ENCODE results near the gene HES3. TPM values are rescaled to one million over a fixed set of nuclear protein-coding genes. Genes with fewer than 3 reads are reported as not detected.
A peak's percentile ranks its signal among the peaks of the same experiment; 100 is the strongest.

The HES3 gene
- total RNA-seq, 1 donor from 2014 or later, result not detected

DNA sequence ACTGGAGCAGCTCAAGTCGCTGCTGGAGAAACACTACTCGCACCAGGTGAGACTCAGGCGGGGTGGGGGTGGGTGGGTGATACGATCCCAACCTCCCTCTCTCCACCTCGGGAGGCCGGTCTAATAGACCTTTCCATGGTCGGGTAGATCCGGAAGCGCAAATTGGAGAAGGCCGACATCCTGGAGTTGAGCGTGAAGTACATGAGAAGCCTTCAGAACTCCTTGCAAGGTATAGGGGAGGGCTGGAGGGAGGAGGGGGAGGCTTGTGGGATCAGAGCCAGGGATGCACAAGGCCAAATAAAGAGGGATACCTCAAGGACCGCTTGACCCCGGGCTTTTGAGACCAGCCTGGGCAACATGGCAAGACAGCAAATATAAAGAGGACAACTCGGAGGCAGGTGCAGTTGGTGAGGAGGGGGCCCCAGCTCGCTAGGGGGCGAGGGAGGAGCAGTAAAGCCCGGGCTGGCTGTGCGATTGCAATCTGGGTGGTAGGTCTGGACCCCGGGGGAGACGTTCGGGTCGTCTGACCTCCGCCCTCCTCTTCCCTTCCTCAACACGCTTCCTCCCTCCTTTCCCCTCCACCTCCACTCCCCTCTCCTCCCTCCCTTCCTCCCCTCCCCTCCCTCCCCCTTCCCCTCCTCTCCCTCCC, 546 bp downstream of the HES3 start:
- Histone ChIP-seq H3K4me3 (no peak overlapping the region), H3K9me3 (no peaks in the 10 kb centered on the region), H3K36me3 (no peaks in the 10 kb centered on the region), H3K27me3 (peaks cover 27% of the 10 kb centered on the region), H3K27ac (no peak overlapping the region), H3K4me1 (peaks cover 37% of the 10 kb centered on the region)
- TF ChIP-seq, protein P1, sequence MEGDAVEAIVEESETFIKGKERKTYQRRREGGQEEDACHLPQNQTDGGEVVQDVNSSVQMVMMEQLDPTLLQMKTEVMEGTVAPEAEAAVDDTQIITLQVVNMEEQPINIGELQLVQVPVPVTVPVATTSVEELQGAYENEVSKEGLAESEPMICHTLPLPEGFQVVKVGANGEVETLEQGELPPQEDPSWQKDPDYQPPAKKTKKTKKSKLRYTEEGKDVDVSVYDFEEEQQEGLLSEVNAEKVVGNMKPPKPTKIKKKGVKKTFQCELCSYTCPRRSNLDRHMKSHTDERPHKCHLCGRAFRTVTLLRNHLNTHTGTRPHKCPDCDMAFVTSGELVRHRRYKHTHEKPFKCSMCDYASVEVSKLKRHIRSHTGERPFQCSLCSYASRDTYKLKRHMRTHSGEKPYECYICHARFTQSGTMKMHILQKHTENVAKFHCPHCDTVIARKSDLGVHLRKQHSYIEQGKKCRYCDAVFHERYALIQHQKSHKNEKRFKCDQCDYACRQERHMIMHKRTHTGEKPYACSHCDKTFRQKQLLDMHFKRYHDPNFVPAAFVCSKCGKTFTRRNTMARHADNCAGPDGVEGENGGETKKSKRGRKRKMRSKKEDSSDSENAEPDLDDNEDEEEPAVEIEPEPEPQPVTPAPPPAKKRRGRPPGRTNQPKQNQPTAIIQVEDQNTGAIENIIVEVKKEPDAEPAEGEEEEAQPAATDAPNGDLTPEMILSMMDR (IDR thresholded peaks at IDR 0.05), result no peak
- TF ChIP-seq POLR2AphosphoS5 (IDR thresholded peaks at IDR 0.05; ENCODE audit: insufficient read depth in 1 of 2, low read depth in 1 of 2) (no peak), POLR2A (IDR thresholded peaks at IDR 0.05) (no peak)
- intact Hi-C loops (cut with DNase I), result loop anchor here (5.0 to 10.0 kb wide), 4 partner anchors 103 to 192 kb away; no protein-coding TSS in a partner anchor
- no peak for DNase-seq (ENCODE audit: extremely low spot score in 2 of 2)

DNA sequence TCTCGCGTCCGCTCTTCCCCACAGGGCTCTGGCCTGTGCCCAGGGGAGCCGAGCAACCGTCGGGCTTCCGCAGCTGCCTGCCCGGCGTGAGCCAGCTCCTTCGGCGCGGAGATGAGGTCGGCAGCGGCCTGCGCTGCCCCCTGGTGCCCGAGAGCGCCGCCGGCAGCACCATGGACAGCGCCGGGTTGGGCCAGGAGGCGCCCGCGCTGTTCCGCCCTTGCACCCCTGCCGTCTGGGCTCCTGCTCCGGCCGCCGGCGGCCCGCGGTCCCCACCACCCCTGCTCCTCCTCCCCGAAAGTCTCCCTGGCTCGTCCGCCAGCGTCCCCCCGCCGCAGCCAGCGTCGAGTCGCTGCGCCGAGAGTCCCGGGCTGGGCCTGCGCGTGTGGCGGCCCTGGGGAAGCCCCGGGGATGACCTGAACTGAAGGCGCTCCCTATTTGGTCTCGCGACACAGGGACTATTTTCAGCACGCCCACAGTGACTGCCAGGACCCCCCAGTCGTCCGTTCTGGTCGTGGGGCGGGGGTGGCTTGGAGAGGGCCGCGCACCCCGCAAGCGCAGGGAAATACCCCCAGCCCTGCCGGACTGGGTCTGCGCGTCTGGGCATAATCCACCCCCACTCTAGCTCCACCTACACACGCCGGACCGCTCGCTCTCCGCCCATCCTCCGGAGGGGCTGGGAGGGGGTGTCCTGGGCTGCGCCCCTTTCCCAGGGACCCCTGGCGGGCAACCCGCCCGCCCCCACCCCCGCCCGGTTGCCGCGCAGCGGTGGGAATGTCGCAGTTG, 1.3 kb downstream of the HES3 start:
- peaks cover 27% of the 10 kb centered on the region for H3K27me3 ChIP-seq
- peaks cover 37% of the 10 kb centered on the region for H3K4me1 ChIP-seq
- no peaks in the 10 kb centered on the region for H3K36me3 ChIP-seq
- DNase-seq (ENCODE audit: extremely low spot score in 2 of 2), result no peak
- no peak overlapping the region for H3K27ac ChIP-seq
- H3K9me3 ChIP-seq, result no peaks in the 10 kb centered on the region
- H3K4me3 ChIP-seq, result no peak overlapping the region
- intact Hi-C loops (cut with DNase I), result loop anchor here (5.0 to 10.0 kb wide), 3 partner anchors 102 to 190 kb away; no protein-coding TSS in a partner anchor
- TF ChIP-seq, protein P1 (IDR thresholded peaks at IDR 0.05), result peak; percentile 69 to 85 (median 80)
- no peak for TF ChIP-seq POLR2A (IDR thresholded peaks at IDR 0.05)

DNA sequence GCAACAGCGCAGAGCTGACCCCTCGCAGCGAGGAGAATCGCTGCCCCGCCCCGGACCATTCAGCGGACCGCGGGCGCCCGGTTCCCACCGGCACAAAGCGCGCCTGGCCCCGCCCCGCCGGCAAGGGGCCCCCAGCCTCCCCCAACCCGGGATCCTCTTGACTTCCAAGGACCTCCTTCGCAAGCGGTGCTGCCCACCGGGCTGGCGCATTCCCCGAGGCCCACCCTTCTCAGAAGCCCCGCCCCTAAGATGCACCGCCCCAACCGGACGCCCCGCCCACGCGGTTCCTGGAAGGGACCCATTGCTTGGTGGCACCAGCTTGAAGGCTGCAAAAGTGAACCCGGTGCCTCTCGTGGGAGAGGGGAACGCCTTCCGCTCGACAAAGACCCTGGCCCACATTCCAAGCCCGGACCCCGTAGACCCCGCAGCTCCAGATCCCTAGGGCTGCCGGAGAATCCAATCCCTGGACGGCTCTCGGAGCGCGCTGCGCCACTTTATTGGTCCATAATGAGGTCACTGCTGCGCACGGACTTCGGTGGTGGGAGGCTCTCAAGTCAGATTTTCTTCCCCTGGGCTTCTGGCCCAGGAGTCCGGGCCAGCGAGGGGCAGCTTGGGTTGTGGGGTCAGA, 2.0 kb downstream of the HES3 start:
- DNase-seq (ENCODE audit: extremely low spot score in 2 of 2), result no peak
- intact Hi-C loops (cut with DNase I), result loop anchor here (5.0 to 10.0 kb wide), 3 partner anchors 101 to 189 kb away; no protein-coding TSS in a partner anchor
- no peak for TF ChIP-seq POLR2AphosphoS5 (IDR thresholded peaks at IDR 0.05; ENCODE audit: insufficient read depth in 1 of 2, low read depth in 1 of 2)
- TF ChIP-seq, protein P1 (IDR thresholded peaks at IDR 0.05), result no peak
- TF ChIP-seq POLR2A (IDR thresholded peaks at IDR 0.05), result no peak
- H3K36me3 ChIP-seq, result no peaks in the 10 kb centered on the region
- no peaks in the 10 kb centered on the region for H3K9me3 ChIP-seq
- peaks cover 27% of the 10 kb centered on the region for H3K27me3 ChIP-seq
- H3K4me1 ChIP-seq, result peaks cover 37% of the 10 kb centered on the region
- H3K27ac ChIP-seq, result no peak overlapping the region
- H3K4me3 ChIP-seq, result no peak overlapping the region

DNA sequence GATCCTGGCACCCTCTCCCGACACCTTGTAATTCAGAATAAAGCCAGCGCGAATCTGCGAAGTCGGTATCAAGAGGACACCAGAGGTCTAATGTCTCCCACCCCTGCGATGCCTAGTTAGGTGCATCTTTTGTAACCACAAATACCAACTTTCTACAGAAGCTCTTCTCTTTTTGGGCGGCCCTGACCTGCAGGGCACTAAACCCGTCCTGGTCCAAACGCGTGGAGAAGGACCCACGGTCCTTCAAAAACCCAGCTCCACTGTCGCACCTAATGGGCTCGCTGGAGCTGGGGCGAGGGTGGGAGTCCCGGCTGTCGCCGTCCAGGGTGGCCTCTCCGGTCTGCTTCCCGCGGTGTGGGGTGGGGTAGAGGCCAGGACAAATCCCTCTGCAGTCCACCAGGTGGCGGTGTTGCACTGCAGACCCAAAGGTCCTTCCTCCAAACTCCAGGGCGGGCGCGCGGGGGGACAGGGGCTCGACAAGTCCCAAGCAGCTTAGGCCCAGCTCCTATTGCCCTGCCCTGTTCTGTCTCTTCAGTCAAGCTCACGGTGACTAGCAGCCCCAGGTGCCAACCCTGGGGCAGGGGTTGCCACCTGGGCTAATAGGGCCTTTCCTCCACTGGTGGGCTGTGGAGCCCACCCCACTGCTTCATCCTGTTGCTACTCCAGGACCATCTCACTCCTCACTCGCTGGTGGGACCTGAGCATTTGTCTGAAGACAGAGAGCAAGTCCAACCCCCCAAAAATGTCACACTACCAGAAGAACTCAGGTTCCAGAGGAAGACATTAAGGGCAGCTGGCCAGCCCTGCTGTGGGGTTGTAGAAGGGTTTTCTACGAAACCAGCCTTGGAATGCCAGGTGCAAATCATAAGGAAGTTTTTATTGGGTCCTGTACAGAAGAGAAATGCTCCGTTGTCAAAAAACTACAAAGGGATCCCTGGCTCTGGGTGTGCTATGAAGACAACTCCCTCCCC, 2.8 kb downstream of the HES3 start:
- TF ChIP-seq POLR2A (IDR thresholded peaks at IDR 0.05) (no peak), POLR2AphosphoS5 (IDR thresholded peaks at IDR 0.05; ENCODE audit: insufficient read depth in 1 of 2, low read depth in 1 of 2) (peak; percentile 29 to 39)
- TF ChIP-seq, protein P1 (IDR thresholded peaks at IDR 0.05), result peak; percentile 93 to 97 (median 97)
- Histone ChIP-seq H3K36me3 (no peaks in the 10 kb centered on the region), H3K4me3 (no peak overlapping the region), H3K27me3 (peaks cover 25% of the 10 kb centered on the region), H3K9me3 (no peaks in the 10 kb centered on the region), H3K27ac (no peak overlapping the region), H3K4me1 (peaks cover 30% of the 10 kb centered on the region)
- intact Hi-C loops (cut with DNase I), result loop anchor here (5.0 to 10.0 kb wide), 3 partner anchors 101 to 188 kb away; no protein-coding TSS in a partner anchor
- no peak for DNase-seq (ENCODE audit: extremely low spot score in 2 of 2)

Data from vagina (tissue), 2 donors.